A549 (cell line): ENCODE results near the gene ZNHIT2. TPM values are rescaled to one million over a fixed set of nuclear protein-coding genes. Genes with fewer than 3 reads are reported as not detected.
"Not testable (repeated sequence)": the region's sequence is repeated elsewhere in the genome, so short reads cannot be mapped to it uniquely, and the experiment has no call there.

ENCODE experiments used
- ATAC-seq, 2 experiments: fragments of 200-7000 bp in 1 of 2; fragments of >200 bp in 1 of 2; cut with Nextera tagmentation in 1 of 2; cut with Tn5 transposase in 1 of 2; 3 replicates each; pipeline versions ENCODE4 v1.8.0 to v1.9.1; 2018 to 2020; ENCODE audit warnings: mild to moderate bottlenecking in 1 of 2, moderate library complexity in 1 of 2
- CTCF ChIA-PET: fragments of 300-600 bp; sonication (Branson Sonifier 250); formaldehyde crosslinking; extraction: SDS; loops from one replicate; lab custom pipeline; 2021; ENCODE audit warnings: antibody characterized with exemption, inconsistent platforms; lab: Yijun Ruan, JAX
- POLR2A ChIA-PET: fragments of 350-600 bp; formaldehyde crosslinking; extraction: SDS; loops from one replicate; lab custom pipeline; 2021; ENCODE audit warnings: antibody characterized with exemption, inconsistent platforms; lab: Yijun Ruan, JAX
- DNase-seq, 2 experiments: peaks; one replicate each; pipeline versions ENCODE4 v3.0.0 to v3.0.0-alpha.2; 2011 to 2016; ENCODE audit warnings: low read depth in 1 of 2, low spot score in 1 of 2
- FAIRE-seq: peaks from 2 replicates; lab custom pipeline; 2011; peaks lifted over from hg19 to GRCh38; lab: Jason Lieb, UNC
- H3K27ac ChIP-seq, 2 experiments: fragments of >200 bp; sonication (Bioruptor Twin); formaldehyde crosslinking; 3 replicates each; pipeline ENCODE4 v1.5.1; 2016 to 2017
- H3K4me1 ChIP-seq: fragments of >200 bp; sonication (Bioruptor Twin); formaldehyde crosslinking; 3 replicates; pipeline ENCODE4 v1.6.1; 2016
- H3K4me2 ChIP-seq: fragments of >200 bp; sonication (Bioruptor Twin); formaldehyde crosslinking; 3 replicates; pipeline ENCODE4 v1.6.1; 2016
- H3K4me3 ChIP-seq: fragments of >200 bp; sonication (Bioruptor Twin); formaldehyde crosslinking; 3 replicates; pipeline ENCODE4 v1.5.1; 2016
- H3K9me3 ChIP-seq: fragments of >200 bp; sonication (Bioruptor Twin); formaldehyde crosslinking; 3 replicates; pipeline ENCODE4 v1.6.1; 2016
- CHD2 ChIP-seq: fragments of 150-350 bp; IDR thresholded peaks from 2 replicates; pipeline ENCODE4 v1.6.1; 2014; ENCODE audit warnings: low read length; ENCODE audit not compliant: partially characterized antibody
- EHF ChIP-seq: fragments of 250-450 bp; sonication (Bioruptor Pico); IDR thresholded peaks from 2 replicates; pipeline ENCODE4 v1.5.0; 2020; ENCODE audit warnings: mild to moderate bottlenecking
- EHMT2 ChIP-seq: fragments of 200-600 bp; sonication (generic); IDR thresholded peaks from 2 replicates; pipeline ENCODE4 v1.6.1; 2016; ENCODE audit warnings: antibody characterized with exemption, low read depth, mild to moderate bottlenecking, moderate library complexity
- FOSL2 ChIP-seq, 2 experiments: fragments of 450-650 bp in 1 of 2; fragments of >200 bp in 1 of 2; sonication (Bioruptor Twin) in 1 of 2; formaldehyde crosslinking; IDR thresholded peaks; 2 replicates each; pipeline versions ENCODE4 v1.5.0 to v1.6.1; 2016 to 2020; ENCODE audit warnings: mild to moderate bottlenecking in 1 of 2, moderate library complexity in 1 of 2
- FOXS1 ChIP-seq: fragments of 250-450 bp; sonication (Bioruptor Pico); IDR thresholded peaks from 2 replicates; pipeline ENCODE4 v1.5.0; 2020; ENCODE audit warnings: mild to moderate bottlenecking, moderate library complexity
- HOXA7 ChIP-seq: fragments of 250-450 bp; sonication (Bioruptor Pico); IDR thresholded peaks from 2 replicates; pipeline ENCODE4 v1.5.0; 2020; ENCODE audit warnings: mild to moderate bottlenecking, moderate library complexity
- HOXB13 ChIP-seq: fragments of 250-450 bp; sonication (Bioruptor Pico); IDR thresholded peaks from 2 replicates; pipeline ENCODE4 v1.5.0; 2020; ENCODE audit warnings: low read depth, mild to moderate bottlenecking, moderate library complexity
- RAD21 ChIP-seq, 2 experiments: fragments of >200 bp in 1 of 2; sonication (Bioruptor Twin) in 1 of 2; formaldehyde crosslinking in 1 of 2; IDR thresholded peaks in 1 of 2; conservative IDR thresholded peaks in 1 of 2; 2 replicates in 1 of 2; 3 replicates in 1 of 2; pipeline ENCODE4 v1.6.1; 2012 to 2018; ENCODE audit warnings: inconsistent platforms in 1 of 2
- ZC3H11A ChIP-seq: fragments of 450-650 bp; IDR thresholded peaks from 2 replicates; pipeline ENCODE4 v1.6.1; 2014; ENCODE audit warnings: antibody characterized with exemption, mild to moderate bottlenecking
- WGBS: methylation state at CpG from one replicate; pipeline ENCODE4 v1.1.6; 2017; ENCODE audit errors: missing lambda C conversion rate; 5-methylcytosine and 5-hydroxymethylcytosine counted together
- polyA plus RNA-seq, 4 experiments: library from polyadenylated mRNA; depleted of rRNA in 3 of 4; stranded (reverse); fragments of >200 nt; fragmentation: RNase III in 1 of 4; extraction: RNeasy Plus Mini Kit Qiagen cat#74134 plus additional on column Dnase treatment in 1 of 4; gene quantifications; 2 replicates in 3 of 4; 3 replicates in 1 of 4; pipeline ENCODE4 v1.2.3, GENCODE V29; 2011 to 2017
- TF ChIP-seq, protein P1 (sequence below): fragments of 450-650 bp; IDR thresholded peaks from 2 replicates; pipeline ENCODE4 v1.6.1; 2014; ENCODE audit warnings: antibody characterized with exemption
- TF ChIP-seq, protein P2 (sequence below): fragments of 250-450 bp; sonication (Bioruptor Pico); IDR thresholded peaks from 2 replicates; pipeline ENCODE4 v1.5.0; 2020; ENCODE audit warnings: low read depth, mild to moderate bottlenecking, moderate library complexity

The ZNHIT2 gene
- polyA plus RNA-seq, 2 of the 4 experiments (the other 2 are of a cell fraction), result 5.5 to 13.5 TPM

DNA sequence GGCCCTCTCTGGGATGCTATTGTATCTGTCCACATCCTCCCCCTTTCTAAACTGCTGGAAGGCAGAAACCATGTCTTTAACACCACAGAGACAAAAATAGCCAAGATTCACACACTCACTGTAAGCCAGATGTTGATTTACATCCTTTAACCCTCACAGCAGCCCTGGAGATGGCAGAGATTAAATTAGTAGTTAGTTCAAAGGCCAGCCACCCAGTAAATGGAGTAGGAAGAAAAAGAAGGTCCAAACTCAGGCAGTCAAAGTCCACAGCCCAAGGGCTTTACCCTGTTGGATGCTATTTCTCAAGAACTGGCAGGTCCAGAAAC lies 2.1 kb upstream of the ZNHIT2 start:
- H3K4me2 ChIP-seq, result no peak overlapping the region; the same call in 2 of the 3 replicates
- H3K9me3 ChIP-seq, result no peaks in the 10 kb centered on the region
- H3K4me3 ChIP-seq, result no peak overlapping the region
- no peak for ATAC-seq
- H3K27ac ChIP-seq, result no peak overlapping the region
- H3K4me1 ChIP-seq, result peaks cover 29% of the 10 kb centered on the region; the same call in 2 of the 3 replicates
- no peak for TF ChIP-seq EHF (CRISPR knock-in tag)
- TF ChIP-seq FOSL2 (IDR thresholded peaks at IDR 0.05), result no peak
- TF ChIP-seq FOSL2 (CRISPR knock-in tag; IDR thresholded peaks at IDR 0.05), result no peak
- TF ChIP-seq CHD2, result no peak
- TF ChIP-seq, protein P1, sequence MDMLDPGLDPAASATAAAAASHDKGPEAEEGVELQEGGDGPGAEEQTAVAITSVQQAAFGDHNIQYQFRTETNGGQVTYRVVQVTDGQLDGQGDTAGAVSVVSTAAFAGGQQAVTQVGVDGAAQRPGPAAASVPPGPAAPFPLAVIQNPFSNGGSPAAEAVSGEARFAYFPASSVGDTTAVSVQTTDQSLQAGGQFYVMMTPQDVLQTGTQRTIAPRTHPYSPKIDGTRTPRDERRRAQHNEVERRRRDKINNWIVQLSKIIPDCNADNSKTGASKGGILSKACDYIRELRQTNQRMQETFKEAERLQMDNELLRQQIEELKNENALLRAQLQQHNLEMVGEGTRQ, result no peak
- TF ChIP-seq ZC3H11A, result no peak
- no peak for TF ChIP-seq HOXA7
- TF ChIP-seq, protein P2, sequence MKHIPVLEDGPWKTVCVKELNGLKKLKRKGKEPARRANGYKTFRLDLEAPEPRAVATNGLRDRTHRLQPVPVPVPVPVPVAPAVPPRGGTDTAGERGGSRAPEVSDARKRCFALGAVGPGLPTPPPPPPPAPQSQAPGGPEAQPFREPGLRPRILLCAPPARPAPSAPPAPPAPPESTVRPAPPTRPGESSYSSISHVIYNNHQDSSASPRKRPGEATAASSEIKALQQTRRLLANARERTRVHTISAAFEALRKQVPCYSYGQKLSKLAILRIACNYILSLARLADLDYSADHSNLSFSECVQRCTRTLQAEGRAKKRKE (CRISPR knock-in tag), result no peak
- no peak for TF ChIP-seq RAD21 (conservative IDR thresholded peaks at IDR 0.05 in 1 of 2, IDR thresholded peaks at IDR 0.05 in 1 of 2)
- no peak for TF ChIP-seq EHMT2
- ChIA-PET POLR2A (no interaction called here), CTCF (interaction anchor here (1.1 to 6.3 kb wide), 6 partner anchors 10 to 106 kb away, joined by 3 to 75 read pairs (median 16); partner anchors contain the start of genes ARL2, CAPN1 and TM7SF2)
- DNase-seq, result no peak
- no peak for FAIRE-seq

- ATAC-seq, H3K4me3 ChIP-seq, H3K27ac ChIP-seq, H3K4me2 ChIP-seq, FAIRE-seq, DNase-seq, H3K9me3 ChIP-seq: not testable (repeated sequence)
- peaks cover 29% of the 10 kb centered on the region; the same call in 2 of the 3 replicates for H3K4me1 ChIP-seq
- ChIA-PET CTCF (interaction anchor here (0.8 to 6.3 kb wide), 22 partner anchors 9 to 377 kb away, joined by 3 to 75 read pairs (median 5); partner anchors contain the start of genes ARL2, CAPN1, SYVN1 and TM7SF2), POLR2A (interaction anchor here (2.0 kb wide), 1 partner anchor 62 kb away, joined by 16 read pairs; the partner anchor contains the start of gene CAPN1)
- 93% methylated on average over 18 of the region's 18 CpGs for WGBS
Measured at GRCh38 chr11:65118891-65119669, 1.6 kb upstream of the ZNHIT2 start.

- TF ChIP-seq, protein P2 (CRISPR knock-in tag), result no peak
- 0 out of 2 replicates have a peak, but pooled peaks have one; percentile 13 for TF ChIP-seq HOXA7
- no peak for TF ChIP-seq FOXS1 (CRISPR knock-in tag)
- no peak for TF ChIP-seq HOXB13 (CRISPR knock-in tag)
- Histone ChIP-seq H3K9me3 (no peaks in the 10 kb centered on the region), H3K4me1 (peaks cover 31% of the 10 kb centered on the region; the same call in 2 of the 3 replicates), H3K4me3 (no peak overlapping the region), H3K4me2 (no peak overlapping the region), H3K27ac (no peak overlapping the region)
- ATAC-seq (no peak), DNase-seq (no peak), FAIRE-seq (no peak)
- 76% methylated on average over 18 of the region's 18 CpGs for WGBS
- POLR2A ChIA-PET, result interaction anchor here (0.6 to 2.0 kb wide), 9 partner anchors 8 to 341 kb away, joined by 3 to 16 read pairs (median 4); partner anchors contain the start of genes CAPN1, DPF2, SNX15 and SYVN1
- CTCF ChIA-PET, result interaction anchor here (0.8 to 6.3 kb wide), 25 partner anchors 8 to 376 kb away, joined by 3 to 75 read pairs (median 5); partner anchors contain the start of genes ARL2, BATF2, CAPN1 and SYVN1
Measured at GRCh38 chr11:65118097-65118837, 766 bp upstream of the ZNHIT2 start.
